ENCODE data around the gene ANKRD1. TPM values are rescaled to one million over a fixed set of nuclear protein-coding genes. Genes with fewer than 3 reads are reported as not detected.

Gene ANKRD1
- total RNA-seq, 1 donor from 2014 or later: 5.8 TPM

- Mint-ChIP-seq H3K4me1 (ENCODE audit: unreplicated experiment) (no peaks in the 10 kb centered on the region), H3K36me3 (ENCODE audit: unreplicated experiment) (peaks cover 50% of the 10 kb centered on the region), H3K9me3 (ENCODE audit: unreplicated experiment) (no peaks in the 10 kb centered on the region), H3K4me3 (ENCODE audit: unreplicated experiment) (no peak overlapping the region), H3K27ac (ENCODE audit: unreplicated experiment) (no peak overlapping the region), H3K27me3 (ENCODE audit: unreplicated experiment) (no peaks in the 10 kb centered on the region)
- TF ChIP-seq CTCF (IDR thresholded peaks at IDR 0.05): no peak
- DNase-seq (ENCODE audit: extremely low spot score, unreplicated experiment): no peak
These were observed 30.5 kb downstream of the ANKRD1 start for GRCh38 chr10:90890347-90890746.

GRCh38 chr10:90889636-90890035 lies 31.3 kb downstream of the ANKRD1 start:
- Mint-ChIP-seq H3K9me3 (ENCODE audit: unreplicated experiment) (no peaks in the 10 kb centered on the region), H3K36me3 (ENCODE audit: unreplicated experiment) (peaks cover 48% of the 10 kb centered on the region), H3K27ac (ENCODE audit: unreplicated experiment) (no peak overlapping the region), H3K4me3 (ENCODE audit: unreplicated experiment) (no peak overlapping the region), H3K27me3 (ENCODE audit: unreplicated experiment) (no peaks in the 10 kb centered on the region), H3K4me1 (ENCODE audit: unreplicated experiment) (no peaks in the 10 kb centered on the region)
- TF ChIP-seq CTCF (IDR thresholded peaks at IDR 0.05): no peak
- no peak for DNase-seq (ENCODE audit: extremely low spot score, unreplicated experiment)

GRCh38 chr10:90888387-90888786 lies 32.5 kb downstream of the ANKRD1 start:
- Mint-ChIP-seq H3K4me3 (ENCODE audit: unreplicated experiment) (no peak overlapping the region), H3K4me1 (ENCODE audit: unreplicated experiment) (no peaks in the 10 kb centered on the region), H3K27me3 (ENCODE audit: unreplicated experiment) (no peaks in the 10 kb centered on the region), H3K36me3 (ENCODE audit: unreplicated experiment) (peaks cover 50% of the 10 kb centered on the region), H3K27ac (ENCODE audit: unreplicated experiment) (no peak overlapping the region), H3K9me3 (ENCODE audit: unreplicated experiment) (no peaks in the 10 kb centered on the region)
- no peak for DNase-seq (ENCODE audit: extremely low spot score, unreplicated experiment)
- TF ChIP-seq CTCF (IDR thresholded peaks at IDR 0.05): no peak

- Mint-ChIP-seq H3K4me1 (ENCODE audit: unreplicated experiment) (no peaks in the 10 kb centered on the region), H3K36me3 (ENCODE audit: unreplicated experiment) (peaks cover 50% of the 10 kb centered on the region), H3K4me3 (ENCODE audit: unreplicated experiment) (no peak overlapping the region), H3K27me3 (ENCODE audit: unreplicated experiment) (no peaks in the 10 kb centered on the region), H3K9me3 (ENCODE audit: unreplicated experiment) (no peaks in the 10 kb centered on the region), H3K27ac (ENCODE audit: unreplicated experiment) (no peak overlapping the region)
- TF ChIP-seq CTCF (IDR thresholded peaks at IDR 0.05): no peak
- no peak for DNase-seq (ENCODE audit: extremely low spot score, unreplicated experiment)
These were observed 33.3 kb downstream of the ANKRD1 start for GRCh38 chr10:90887555-90887954.

- DNase-seq (ENCODE audit: extremely low spot score, unreplicated experiment): no peak
- Mint-ChIP-seq H3K36me3 (ENCODE audit: unreplicated experiment) (peaks cover 45% of the 10 kb centered on the region), H3K9me3 (ENCODE audit: unreplicated experiment) (no peaks in the 10 kb centered on the region), H3K27me3 (ENCODE audit: unreplicated experiment) (no peaks in the 10 kb centered on the region), H3K27ac (ENCODE audit: unreplicated experiment) (no peak overlapping the region), H3K4me1 (ENCODE audit: unreplicated experiment) (no peaks in the 10 kb centered on the region), H3K4me3 (ENCODE audit: unreplicated experiment) (no peak overlapping the region)
- no peak for TF ChIP-seq CTCF (IDR thresholded peaks at IDR 0.05)
These were observed 35.7 kb downstream of the ANKRD1 start for GRCh38 chr10:90885176-90885575.
